Activated CD8-positive, alpha-beta T cell treated with anti-CD3 and anti-CD28 coated beads, Interleukin-2, amount 10 ng/mL, durations not matched to agents 7 days and 5 days (primary cell): ENCODE measurements around the gene TAF11L14. TPM values are rescaled to one million over a fixed set of nuclear protein-coding genes. Genes with fewer than 3 reads are reported as not detected.
"Not testable (repeated sequence)": the region's sequence is repeated elsewhere in the genome, so short reads cannot be mapped to it uniquely, and the experiment has no call there.

Experiments
- ATAC-seq: fragments of 150-1000 bp; cut with Tn5 transposase; one replicate; pipeline ENCODE4 v1.10.0; 2021; ENCODE audit warnings: moderate library complexity
- CTCF ChIA-PET: fragments of 350-600 bp; sonication (Branson Sonifier 250); formaldehyde crosslinking; loops from one replicate; lab custom pipeline; 2021; ENCODE audit warnings: antibody characterized with exemption; lab: Charles Lee
- POLR2A ChIA-PET: fragments of 350-600 bp; sonication (Branson Sonifier 250); formaldehyde crosslinking; loops from one replicate; lab custom pipeline; 2021; ENCODE audit warnings: antibody characterized with exemption; lab: Charles Lee
- DNase-seq: peaks from one replicate; pipeline ENCODE4 v3.0.0-alpha.2; 2020
- H3K27ac Mint-ChIP-seq: one replicate; pipeline ENCODE4 v1.8.0; 2021; ENCODE audit warnings: mild to moderate bottlenecking, mixed read lengths
- H3K27me3 Mint-ChIP-seq: one replicate; pipeline ENCODE4 v1.8.0; 2021; ENCODE audit warnings: low read depth, mixed read lengths
- H3K36me3 Mint-ChIP-seq: one replicate; pipeline ENCODE4 v1.8.0; 2021; ENCODE audit warnings: low read depth, mixed read lengths
- H3K4me1 Mint-ChIP-seq: one replicate; pipeline ENCODE4 v1.8.0; 2021; ENCODE audit warnings: low read depth, mixed read lengths
- H3K4me3 Mint-ChIP-seq: one replicate; pipeline ENCODE4 v1.8.0; 2021; ENCODE audit warnings: mild to moderate bottlenecking, mixed read lengths
- H3K9me3 Mint-ChIP-seq: one replicate; pipeline ENCODE4 v1.8.0; 2022; ENCODE audit warnings: mixed read lengths; ENCODE audit not compliant: insufficient read depth
- total RNA-seq, 2 experiments: library from RNA; stranded (reverse); gene quantifications; one replicate each; pipeline ENCODE4 v1.2.3, GENCODE V29; 2021

The TAF11L14 gene
- not detected for total RNA-seq

DNA sequence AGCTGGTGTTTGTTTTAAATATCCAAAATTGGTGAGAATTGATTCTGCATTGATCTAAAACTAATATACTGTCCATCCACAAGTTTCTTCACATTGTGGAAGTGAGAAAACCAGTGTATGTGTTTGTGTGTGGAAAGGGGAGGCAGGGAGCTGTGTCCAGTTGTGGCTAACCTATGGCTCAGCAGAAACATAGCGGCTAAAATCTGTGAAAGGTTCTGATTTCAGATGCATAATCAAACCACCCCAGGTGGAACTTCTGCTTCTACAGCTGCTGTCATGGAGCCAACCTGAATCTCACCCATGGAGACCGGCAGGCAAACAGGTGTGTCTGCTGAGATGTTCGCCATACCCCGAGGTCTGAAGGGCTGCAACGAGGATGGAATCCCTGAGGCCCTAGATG lies at the start of gene TAF11L14:
Gene TAF11L14, plus strand, starts transcription at position 301 of the 400 bp plus-strand sequence.
- ChIA-PET POLR2A (no interaction called here), CTCF (no interaction called here)
- no peak within 1 kb of the TSS for H3K4me3 Mint-ChIP-seq
- no peaks in the 10 kb centered on the region for H3K27me3 Mint-ChIP-seq
- DNase-seq = no peak
- H3K4me1 Mint-ChIP-seq = no peaks in the 10 kb centered on the region
- H3K36me3 Mint-ChIP-seq = no peaks in the 10 kb centered on the region
- ATAC-seq = no peak
- no peak within 1 kb of the TSS for H3K27ac Mint-ChIP-seq
- peaks cover 5% of the 10 kb centered on the region for H3K9me3 Mint-ChIP-seq

DNA sequence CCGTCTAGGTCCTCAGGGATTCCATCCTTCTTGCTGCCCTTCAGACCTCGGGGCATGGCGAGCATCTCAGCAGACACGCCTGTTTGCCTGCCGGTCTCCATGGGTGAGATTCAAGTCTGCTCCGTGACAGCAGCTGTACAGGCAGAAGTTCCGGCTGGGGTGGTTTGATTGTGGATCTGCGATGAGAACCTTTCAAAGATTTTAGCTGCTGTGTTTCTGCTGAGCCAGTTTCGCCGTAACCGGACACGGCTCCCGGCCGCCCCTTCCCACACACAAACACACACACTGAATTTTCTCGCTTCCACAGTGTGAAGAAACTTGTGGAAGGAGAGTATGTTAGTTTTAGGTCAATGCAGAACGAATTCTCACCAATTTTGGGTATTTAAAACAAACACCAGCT lies 48.6 kb upstream of the TAF11L14 start, which contains the start of gene TAF11L7:
Gene TAF11L7, minus strand, starts transcription at position 101 of the 400 bp plus-strand sequence.
- H3K4me1 Mint-ChIP-seq, POLR2A ChIA-PET, H3K4me3 Mint-ChIP-seq, CTCF ChIA-PET, H3K27me3 Mint-ChIP-seq, H3K9me3 Mint-ChIP-seq, DNase-seq, ATAC-seq, H3K27ac Mint-ChIP-seq, H3K36me3 Mint-ChIP-seq: not testable (repeated sequence)

GRCh38 chr5:17590860-17591259 lies 43.4 kb upstream of the TAF11L14 start, which contains the start of gene TAF11L8:
TSS of gene TAF11L8 (minus strand) at chr5:17590960.
- H3K4me3 Mint-ChIP-seq, ATAC-seq, CTCF ChIA-PET, H3K4me1 Mint-ChIP-seq, H3K36me3 Mint-ChIP-seq, H3K27ac Mint-ChIP-seq, H3K27me3 Mint-ChIP-seq, DNase-seq, POLR2A ChIA-PET, H3K9me3 Mint-ChIP-seq: not testable (repeated sequence)

- POLR2A ChIA-PET, H3K27ac Mint-ChIP-seq, CTCF ChIA-PET, H3K36me3 Mint-ChIP-seq, H3K9me3 Mint-ChIP-seq, ATAC-seq, H3K4me1 Mint-ChIP-seq, DNase-seq, H3K27me3 Mint-ChIP-seq, H3K4me3 Mint-ChIP-seq: not testable (repeated sequence)
These were observed 40.0 kb upstream of the TAF11L14 start, which contains the start of gene TAF11L9 for GRCh38 chr5:17594255-17594654. TSS of gene TAF11L9 (minus strand) at chr5:17594394.

- ATAC-seq, H3K27ac Mint-ChIP-seq, DNase-seq, POLR2A ChIA-PET, H3K27me3 Mint-ChIP-seq, H3K4me1 Mint-ChIP-seq, H3K4me3 Mint-ChIP-seq, H3K36me3 Mint-ChIP-seq, CTCF ChIA-PET: not testable (repeated sequence)
- H3K9me3 Mint-ChIP-seq = peaks cover 15% of the 10 kb centered on the region
These were observed 36.5 kb upstream of the TAF11L14 start, which contains the start of gene TAF11L10 for GRCh38 chr5:17597728-17598127. TSS of gene TAF11L10 (minus strand) at chr5:17597828.

DNA sequence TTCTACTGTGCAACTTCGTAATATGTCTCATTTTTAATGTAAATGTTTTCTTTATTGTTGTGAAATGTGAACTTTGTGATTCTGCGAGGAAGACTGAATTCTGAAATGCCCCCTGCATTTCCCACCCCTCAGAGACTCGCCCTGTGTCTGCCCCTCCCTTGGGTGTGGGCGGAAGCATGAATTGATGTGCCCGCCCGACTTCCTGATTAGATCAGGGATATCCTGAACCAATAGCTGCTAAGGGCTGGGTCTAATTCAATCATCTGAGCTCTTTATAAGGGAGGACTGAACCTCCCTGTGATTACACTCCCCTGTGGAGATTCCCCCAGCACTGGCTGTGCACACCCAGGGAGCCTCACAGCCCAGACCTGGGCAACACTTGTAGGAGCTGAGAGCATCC lies 30.4 kb upstream of the TAF11L14 start, which contains the start of gene TAF11L11:
Gene TAF11L11, plus strand, starts transcription at position 304 of the 400 bp plus-strand sequence.
- H3K36me3 Mint-ChIP-seq, H3K4me3 Mint-ChIP-seq, H3K27me3 Mint-ChIP-seq, H3K27ac Mint-ChIP-seq, DNase-seq, ATAC-seq, H3K4me1 Mint-ChIP-seq, CTCF ChIA-PET, POLR2A ChIA-PET: not testable (repeated sequence)
- peaks cover 24% of the 10 kb centered on the region for H3K9me3 Mint-ChIP-seq

DNA sequence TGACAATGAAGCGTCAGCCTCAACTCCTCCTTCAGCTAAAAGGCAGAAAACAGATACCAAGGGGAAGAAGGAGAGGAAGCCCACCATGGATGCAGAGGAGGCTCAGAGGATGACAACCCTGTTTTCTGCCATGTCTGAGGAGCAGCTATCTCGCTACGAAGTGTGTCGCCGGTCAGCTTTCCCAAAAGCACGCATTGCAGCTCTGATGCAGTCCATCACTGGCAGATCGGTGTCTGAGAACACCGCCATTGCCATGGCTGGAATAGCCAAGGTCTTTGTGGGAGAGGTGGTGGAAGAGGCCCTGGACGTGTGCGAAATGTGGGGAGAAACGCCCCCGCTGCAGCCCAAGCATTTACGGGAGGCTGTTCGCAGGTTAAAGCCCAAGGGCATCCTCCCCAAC lies 29.3 kb upstream of the TAF11L14 start:
- CTCF ChIA-PET = no interaction called here
- no peak for DNase-seq
- no peak overlapping the region for H3K4me3 Mint-ChIP-seq
- POLR2A ChIA-PET = no interaction called here
- peaks cover 18% of the 10 kb centered on the region for H3K9me3 Mint-ChIP-seq
- H3K27ac Mint-ChIP-seq = no peak overlapping the region
- no peaks in the 10 kb centered on the region for H3K27me3 Mint-ChIP-seq
- ATAC-seq = no peak
- no peaks in the 10 kb centered on the region for H3K4me1 Mint-ChIP-seq
- H3K36me3 Mint-ChIP-seq = no peaks in the 10 kb centered on the region

- H3K36me3 Mint-ChIP-seq, CTCF ChIA-PET, H3K4me3 Mint-ChIP-seq, H3K4me1 Mint-ChIP-seq, H3K27ac Mint-ChIP-seq, DNase-seq, POLR2A ChIA-PET, H3K27me3 Mint-ChIP-seq, ATAC-seq: not testable (repeated sequence)
- peaks cover 10% of the 10 kb centered on the region for H3K9me3 Mint-ChIP-seq
These were observed 26.8 kb upstream of the TAF11L14 start for GRCh38 chr5:17607461-17607860.

- H3K4me3 Mint-ChIP-seq, CTCF ChIA-PET, H3K36me3 Mint-ChIP-seq, H3K27ac Mint-ChIP-seq, H3K4me1 Mint-ChIP-seq, ATAC-seq, H3K27me3 Mint-ChIP-seq, POLR2A ChIA-PET, DNase-seq, H3K9me3 Mint-ChIP-seq: not testable (repeated sequence)
These were observed 24.2 kb upstream of the TAF11L14 start, which contains the start of gene TAF11L12 for GRCh38 chr5:17610092-17610491. TSS of gene TAF11L12 (plus strand) at chr5:17610392.

DNA sequence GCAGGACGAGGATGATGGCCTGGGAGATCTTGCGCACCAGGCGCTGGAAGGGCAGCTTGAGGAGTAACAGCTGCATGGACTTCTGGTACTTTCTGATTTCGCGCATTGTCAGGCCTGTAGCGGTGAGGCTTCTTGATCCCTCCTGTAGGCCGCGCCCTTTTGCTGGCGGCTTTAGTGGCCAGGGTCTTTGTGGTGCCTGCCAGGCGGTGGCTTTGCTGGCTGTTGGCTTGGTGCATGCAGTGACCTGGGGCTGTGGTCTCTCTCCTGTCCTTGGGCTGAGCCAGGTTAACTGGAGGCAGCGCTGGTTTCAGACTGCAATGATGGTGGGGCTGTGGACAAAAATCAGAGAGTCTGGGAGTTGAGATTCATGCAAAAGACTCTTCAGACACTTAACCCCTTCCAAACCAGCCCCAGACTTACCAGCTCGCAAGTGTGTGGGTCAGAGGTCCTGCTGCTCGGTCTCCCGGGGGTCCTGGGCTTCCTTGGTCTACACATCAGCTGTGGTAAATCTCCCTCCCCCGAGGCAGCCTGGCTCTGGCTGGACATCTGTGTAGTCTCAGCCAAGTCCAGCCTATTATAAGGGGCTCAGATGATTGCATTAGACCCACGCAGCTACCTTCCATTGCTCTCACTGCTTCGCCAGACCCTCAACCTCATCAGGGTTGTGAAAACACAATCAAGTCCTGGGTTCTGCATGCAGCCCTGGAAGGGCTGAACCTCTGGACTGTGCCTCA lies 19.2 kb upstream of the TAF11L14 start:
- CTCF ChIA-PET = no interaction called here
- no peak overlapping the region for H3K4me3 Mint-ChIP-seq
- no peaks in the 10 kb centered on the region for H3K36me3 Mint-ChIP-seq
- H3K4me1 Mint-ChIP-seq = no peaks in the 10 kb centered on the region
- H3K9me3 Mint-ChIP-seq = peaks cover 6% of the 10 kb centered on the region
- POLR2A ChIA-PET = no interaction called here
- H3K27me3 Mint-ChIP-seq = no peaks in the 10 kb centered on the region
- DNase-seq = no peak
- no peak for ATAC-seq
- H3K27ac Mint-ChIP-seq = no peak overlapping the region

DNA sequence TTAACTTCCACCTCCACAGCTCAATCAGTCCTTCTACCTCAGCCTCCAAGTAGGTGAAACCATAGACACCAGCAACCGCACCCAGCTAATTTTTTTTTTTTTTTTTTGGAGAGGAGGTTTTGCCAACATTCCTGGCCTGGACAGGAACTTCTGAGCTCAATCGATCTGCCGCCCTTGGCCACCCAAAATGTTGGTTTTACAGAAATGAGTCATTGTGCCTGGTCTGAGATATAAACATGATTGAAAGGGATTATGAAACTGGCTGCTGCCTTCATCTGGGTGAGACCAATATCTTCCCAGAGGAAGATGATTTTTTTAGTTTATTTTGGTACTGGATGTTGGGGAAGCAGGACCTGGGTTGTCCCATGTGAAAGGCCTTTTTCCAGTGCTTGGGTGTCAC lies 14.9 kb upstream of the TAF11L14 start:
- ATAC-seq = no peak

GRCh38 chr5:17620627-17621026 lies 13.6 kb upstream of the TAF11L14 start:
- Mint-ChIP-seq H3K4me3 (no peak overlapping the region), H3K27ac (no peak overlapping the region)
- CTCF ChIA-PET = no interaction called here

More for the DNA sequence above, 14.9 kb upstream of the TAF11L14 start:
- ChIA-PET CTCF (no interaction called here), POLR2A (no interaction called here)
- H3K4me3 Mint-ChIP-seq = no peak overlapping the region
- H3K4me1 Mint-ChIP-seq = no peaks in the 10 kb centered on the region
- no peak for DNase-seq
- peaks cover 6% of the 10 kb centered on the region for H3K9me3 Mint-ChIP-seq
- H3K27me3 Mint-ChIP-seq = no peaks in the 10 kb centered on the region
- no peak overlapping the region for H3K27ac Mint-ChIP-seq
- H3K36me3 Mint-ChIP-seq = no peaks in the 10 kb centered on the region

More at GRCh38 chr5:17620627-17621026, 13.6 kb upstream of the TAF11L14 start:
- H3K27me3 Mint-ChIP-seq = no peaks in the 10 kb centered on the region
- POLR2A ChIA-PET = no interaction called here
- H3K4me1 Mint-ChIP-seq = no peaks in the 10 kb centered on the region
- H3K9me3 Mint-ChIP-seq = peaks cover 10% of the 10 kb centered on the region
- ATAC-seq (no peak), DNase-seq (no peak)
- no peaks in the 10 kb centered on the region for H3K36me3 Mint-ChIP-seq
